ENCODE measurements around the gene KLHL4.
"Not testable (repeated sequence)": the region's sequence is repeated elsewhere in the genome, so short reads cannot be mapped to it uniquely, and the experiment has no call there.

KLHL4 gene

DNA sequence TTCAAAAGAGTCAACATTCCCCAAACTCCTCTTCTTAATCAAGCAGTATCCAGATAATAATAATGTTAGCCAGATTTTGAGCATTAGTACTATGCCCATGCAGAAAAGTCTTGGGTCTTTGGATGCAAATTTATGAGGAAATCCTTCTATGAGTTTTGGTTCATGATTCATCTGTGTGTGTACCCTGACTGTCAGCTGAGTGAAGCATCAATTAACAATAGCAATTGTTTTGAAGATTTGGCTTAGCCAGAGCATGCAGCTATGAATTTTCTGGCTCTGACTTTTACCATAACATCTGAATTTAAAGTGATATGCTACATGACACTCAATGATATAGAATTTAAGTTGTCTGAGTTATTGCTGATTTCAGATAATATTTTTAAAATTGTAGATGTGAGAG, 145.8 kb downstream of the KLHL4 start:
- DNase-seq (ENCODE audit: low read depth, low spot score) = no peak

- no peak for DNase-seq (ENCODE audit: low read depth, low spot score)
Observed at GRCh38 chrX:87664381-87664780, 146.8 kb downstream of the KLHL4 start.

GRCh38 chrX:87679849-87680248, 162.2 kb downstream of the KLHL4 start:
- DNase-seq (ENCODE audit: low read depth, low spot score) = no peak

- DNase-seq (ENCODE audit: low read depth, low spot score) = no peak
Observed at GRCh38 chrX:87687703-87688102, 170.1 kb downstream of the KLHL4 start.

- DNase-seq (ENCODE audit: low read depth, low spot score) = not testable (repeated sequence)
Observed at GRCh38 chrX:87688113-87688748, 170.6 kb downstream of the KLHL4 start.

- not testable (repeated sequence) for DNase-seq (ENCODE audit: low read depth, low spot score)
Observed at GRCh38 chrX:87689218-87689617, 171.6 kb downstream of the KLHL4 start.

DNA sequence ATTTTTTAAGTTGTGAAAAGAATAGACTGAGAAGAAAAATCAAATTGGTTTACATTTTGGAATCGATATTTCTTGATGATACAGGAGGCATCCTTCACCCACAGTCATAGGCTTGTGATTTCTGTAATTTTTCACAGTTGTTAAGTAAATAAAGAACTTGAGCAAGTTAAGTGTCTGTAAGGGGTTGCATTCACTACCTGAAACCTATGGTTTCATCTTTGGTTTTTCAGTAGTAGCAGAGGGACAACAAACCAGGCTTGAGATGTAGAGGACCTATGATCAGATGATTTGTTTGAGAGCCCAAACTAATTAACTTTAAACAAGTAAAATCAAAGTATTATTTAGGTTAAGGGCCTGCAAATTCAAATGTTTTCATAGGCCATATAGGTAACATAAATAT, 175.6 kb downstream of the KLHL4 start:
- no peak for DNase-seq (ENCODE audit: low read depth, low spot score)

DNA sequence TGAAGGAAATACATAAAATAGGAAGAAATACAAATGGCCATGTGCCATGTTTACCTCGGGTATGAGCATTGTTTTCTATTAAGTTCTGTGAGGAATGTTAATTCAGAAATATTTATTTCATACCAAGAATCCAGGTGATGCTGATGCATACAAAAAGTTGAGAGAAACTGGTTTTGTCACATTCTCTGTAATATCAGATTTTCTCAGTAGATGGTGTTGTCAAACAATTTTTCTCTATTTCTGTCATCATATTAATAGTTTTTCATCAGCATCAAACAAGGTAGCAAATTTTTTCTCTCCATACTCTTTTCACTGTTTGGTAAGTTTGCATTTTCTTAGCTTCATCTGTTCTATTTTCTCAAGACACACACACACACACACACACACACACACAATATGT, 179.8 kb downstream of the KLHL4 start:
- no peak for DNase-seq (ENCODE audit: low read depth, low spot score)

GRCh38 chrX:87702795-87703194, 185.2 kb downstream of the KLHL4 start:
- DNase-seq (ENCODE audit: low read depth, low spot score) = no peak

- DNase-seq (ENCODE audit: low read depth, low spot score) = not testable (repeated sequence)
Observed at GRCh38 chrX:87703469-87703868, 185.9 kb downstream of the KLHL4 start.

DNA sequence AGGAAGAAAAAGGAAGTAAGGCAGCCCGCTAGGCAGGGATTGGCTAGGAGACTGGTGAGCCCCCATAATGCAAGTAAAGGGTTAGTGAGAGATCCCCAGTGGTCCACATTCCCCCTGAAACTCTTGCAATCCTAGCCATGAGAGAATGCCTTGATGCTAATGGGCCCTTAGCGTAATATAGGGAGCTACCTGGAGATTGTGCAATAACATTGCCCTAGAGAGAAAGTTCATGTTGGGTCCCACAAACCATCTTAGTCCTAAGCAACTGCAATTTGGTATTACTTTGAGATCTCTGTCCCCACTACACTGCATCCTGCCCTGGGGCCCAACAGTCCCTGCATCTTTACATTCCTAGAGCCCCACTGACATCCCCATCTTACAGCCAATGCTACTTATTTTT, 188.5 kb downstream of the KLHL4 start:
- no peak for DNase-seq (ENCODE audit: low read depth, low spot score)

DNA sequence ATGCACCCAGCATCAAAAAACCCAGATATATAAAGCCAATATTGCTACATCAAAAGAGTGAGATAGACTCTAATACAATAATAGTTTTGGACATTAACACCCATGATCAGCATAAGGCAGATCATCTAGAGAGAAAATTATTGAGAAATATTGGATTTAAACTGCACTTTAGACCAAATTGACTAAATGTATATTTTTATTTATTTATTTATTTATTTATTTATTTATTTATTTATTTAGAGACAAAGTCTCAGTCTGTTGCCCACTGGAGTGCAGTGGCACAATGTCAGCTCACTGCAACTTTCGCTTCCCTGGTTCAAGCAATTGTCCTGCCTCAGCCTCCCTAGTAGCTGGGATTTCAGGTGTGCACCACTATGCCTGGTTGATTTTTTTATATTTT, 193.0 kb downstream of the KLHL4 start:
- DNase-seq (ENCODE audit: low read depth, low spot score) = no peak

Data from brain pericyte (primary cell).